Panc1 (cell line): ENCODE measurements around the gene PPP3R1. TPM values are rescaled to one million over a fixed set of nuclear protein-coding genes. Genes with fewer than 3 reads are reported as not detected.

Experiments used
- ATAC-seq: fragments of 200-7000 bp; cut with Tn5 transposase; 2 replicates; pipeline ENCODE4 v1.9.1; 2020; ENCODE audit warnings: mild to moderate bottlenecking, moderate library complexity
- BruUV-seq: library from RNA; stranded (reverse); fragments of 400-500 nt; replicated peaks from 2 replicates; lab custom pipeline; 2021; lab: Mats Ljungman, UMichigan
- CTCF ChIA-PET: fragments of 300-600 bp; sonication (Branson Sonifier 250); formaldehyde crosslinking; loops from one replicate; lab custom pipeline; 2022; ENCODE audit warnings: antibody characterized with exemption; lab: Charles Lee
- POLR2A ChIA-PET: fragments of 300-600 bp; sonication (Branson Sonifier 250); formaldehyde crosslinking; loops from one replicate; lab custom pipeline; 2022; ENCODE audit warnings: antibody characterized with exemption; lab: Charles Lee
- DNase-seq: peaks from one replicate; pipeline ENCODE4 v3.0.0-alpha.2; 2010; ENCODE audit warnings: low read depth, low spot score
- H3K27ac ChIP-seq: 2 replicates; pipeline ENCODE4 v1.5.1; 2011; ENCODE audit warnings: mild to moderate bottlenecking, low read length, inconsistent platforms
- H3K27me3 ChIP-seq: fragments of 200-500 bp; sonication (Bioruptor generic); 2 replicates; pipeline ENCODE4 v1.6.0; 2014; ENCODE audit warnings: low read length, inconsistent platforms; ENCODE audit not compliant: control insufficient read depth, insufficient read depth
- H3K36me3 ChIP-seq: fragments of 200-500 bp; sonication (Bioruptor generic); 2 replicates; pipeline ENCODE4 v1.5.1; 2014; ENCODE audit warnings: inconsistent platforms, mild to moderate bottlenecking, low read length, moderate library complexity; ENCODE audit not compliant: control insufficient read depth, insufficient read depth
- H3K4me1 ChIP-seq: 2 replicates; pipeline ENCODE4 v1.5.1; 2011; ENCODE audit warnings: inconsistent platforms, mild to moderate bottlenecking, low read length, moderate library complexity; ENCODE audit not compliant: control insufficient read depth, insufficient read depth
- H3K4me3 ChIP-seq, 2 experiments: 2 replicates each; pipeline ENCODE4 v1.5.1; 2011 to 2012; ENCODE audit warnings: low read depth in 2 of 2, low read length in 2 of 2, mild to moderate bottlenecking in 2 of 2, inconsistent platforms in 1 of 2, moderate library complexity in 1 of 2
- H3K9me3 ChIP-seq: fragments of 200-500 bp; sonication (Bioruptor generic); 2 replicates; pipeline ENCODE4 v1.5.1; 2014; ENCODE audit warnings: low read depth, mild to moderate bottlenecking, inconsistent platforms, low read length, moderate library complexity; ENCODE audit not compliant: control insufficient read depth, insufficient read depth
- CTCF ChIP-seq: fragments of 450-650 bp; IDR thresholded peaks from 2 replicates; pipeline ENCODE4 v1.5.1; 2017; ENCODE audit warnings: mild to moderate bottlenecking
- POLR2AphosphoS5 ChIP-seq: IDR thresholded peaks from 2 replicates; pipeline ENCODE4 v1.6.1; 2012; ENCODE audit warnings: mild to moderate bottlenecking, low read depth, low read length, moderate library complexity
- REST ChIP-seq, 2 experiments: IDR thresholded peaks; 2 replicates each; pipeline ENCODE4 v1.6.1; 2011 to 2012; ENCODE audit warnings: low read depth in 2 of 2, control low read depth in 1 of 2, low read length in 1 of 2, mild to moderate bottlenecking in 1 of 2, moderate library complexity in 1 of 2; ENCODE audit not compliant: insufficient read depth in 1 of 2
- SIN3A ChIP-seq: IDR thresholded peaks from 2 replicates; pipeline ENCODE4 v1.6.1; 2012; ENCODE audit warnings: low read depth, mild to moderate bottlenecking, low read length, moderate library complexity, borderline replicate concordance; ENCODE audit not compliant: insufficient read depth
- TCF7L2 ChIP-seq: IDR thresholded peaks from 2 replicates; pipeline ENCODE4 v1.6.1; 2011; ENCODE audit warnings: mild to moderate bottlenecking, low read depth, low read length, inconsistent platforms
- in situ Hi-C: cut with HindIII; loops from 2 replicates; pipeline ENCODE4 v1.10.0; 2016; ENCODE audit warnings: low sequenced_read_pairs, low pct_unique_long_range_greater_than_20kb
- intact Hi-C: fragments of 100-400 bp; cut with micrococcal nuclease; formaldehyde crosslinking; loops from one replicate; pipeline ENCODE4 v1.10.0; 2022; ENCODE audit not compliant: unreplicated experiment
- total RNA-seq: library from RNA; stranded (reverse); gene quantifications from one replicate; pipeline ENCODE4 v1.2.1, GENCODE V29; 2021; ENCODE audit not compliant: unreplicated experiment

Gene PPP3R1
- total RNA-seq, 1 experiment from 2014 or later: 77.9 TPM

DNA sequence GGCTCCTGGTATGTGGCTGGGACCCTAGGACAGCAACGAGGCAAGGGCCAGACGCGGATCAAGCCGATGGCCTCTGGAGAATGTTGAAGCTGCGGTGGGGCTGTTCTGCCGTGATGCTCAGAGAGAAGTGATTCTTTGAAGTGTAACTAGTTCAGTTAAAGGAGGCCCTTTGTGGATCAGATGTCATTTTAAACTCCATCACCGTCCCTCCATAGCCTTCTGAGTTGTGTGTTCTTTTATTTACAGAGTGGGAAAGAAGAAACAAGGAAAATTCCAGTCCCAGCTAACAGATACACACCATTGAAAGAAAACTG lies 94.2 kb downstream of the PPP3R1 start:
- DNase-seq (no peak), ATAC-seq (peak; percentile 7)
- peaks cover 35% of the 10 kb centered on the region for H3K36me3 ChIP-seq
- TSS peak; percentile 81 for BruUV-seq
- ChIA-PET POLR2A (interaction anchor here (0.7 kb wide), 1 partner anchor 309 kb away, joined by 4 read pairs; the partner anchor contains the start of genes APLF and FBXO48), CTCF (no interaction called here)
- intact Hi-C loops (no loop called here), in situ Hi-C loops (no loop called here)
- peaks cover 8% of the 10 kb centered on the region; the same call in 1 of the 2 replicates for H3K4me1 ChIP-seq
- no peaks in the 10 kb centered on the region for H3K27me3 ChIP-seq
- H3K9me3 ChIP-seq: no peaks in the 10 kb centered on the region
- H3K27ac ChIP-seq: peak overlapping the region; percentile 97
- TF ChIP-seq POLR2AphosphoS5: no peak
- TF ChIP-seq TCF7L2: no peak
- no peak for TF ChIP-seq SIN3A
- no peak for TF ChIP-seq CTCF
- TF ChIP-seq REST (IDR thresholded peaks at IDR 0.05; ENCODE audit: insufficient read depth in 1 of 2, low read depth in 2 of 2, low read length in 1 of 2): no peak
- peak overlapping the region; percentile 97 to 99 for H3K4me3 ChIP-seq

- no peaks in the 10 kb centered on the region for H3K9me3 ChIP-seq
- peak; percentile 98 for ATAC-seq
- H3K27me3 ChIP-seq: no peaks in the 10 kb centered on the region
- peaks cover 8% of the 10 kb centered on the region; the same call in 1 of the 2 replicates for H3K4me1 ChIP-seq
- peaks cover 30% of the 10 kb centered on the region for H3K36me3 ChIP-seq
- 0 out of 2 replicates have a peak, but pooled peaks have one; percentile 34 for TF ChIP-seq SIN3A
- no peak for TF ChIP-seq REST (IDR thresholded peaks at IDR 0.05; ENCODE audit: insufficient read depth in 1 of 2, low read depth in 2 of 2, low read length in 1 of 2)
- no peak; the same call in 1 of the 2 replicates for TF ChIP-seq TCF7L2
- peak; percentile 79 for TF ChIP-seq POLR2AphosphoS5
- DNase-seq: peak; percentile 92
- intact Hi-C loops: no loop called here
- in situ Hi-C loops: no loop called here
- H3K4me3 ChIP-seq: peak within 1 kb of the TSS; percentile 97 to 99
- ChIA-PET CTCF (no interaction called here), POLR2A (interaction anchor here (0.7 kb wide), 1 partner anchor 309 kb away, joined by 4 read pairs; the partner anchor contains the start of genes APLF and FBXO48)
- H3K27ac ChIP-seq: peak within 1 kb of the TSS; percentile 97
- no TSS peak for BruUV-seq
Observed at GRCh38 chr2:68157402-68158133, 94.8 kb downstream of the PPP3R1 start, which contains the start of gene PNO1. TSS of gene PNO1 (plus strand) at chr2:68157888. CDS start at chr2:68157935, 47 bp downstream.
